ENCODE data around the gene HMBS.
"Not testable (repeated sequence)": the region's sequence is repeated elsewhere in the genome, so short reads cannot be mapped to it uniquely, and the experiment has no call there.

The HMBS gene

GRCh38 chr11:119084663-119085436, at the start of gene HMBS:
Gene HMBS, plus strand, starts transcription at chr11:119084881. Its CDS starts 153 bp downstream, at chr11:119085034.
- DNase-seq: peak; percentile 87

GRCh38 chr11:119038884-119039283, 45.8 kb upstream of the HMBS start:
- no peak for DNase-seq

GRCh38 chr11:119039471-119039870, 45.2 kb upstream of the HMBS start:
- DNase-seq: not testable (repeated sequence)

GRCh38 chr11:119041821-119042514, 42.7 kb upstream of the HMBS start:
- DNase-seq: no peak

- no peak for DNase-seq
These were observed 41.8 kb upstream of the HMBS start for GRCh38 chr11:119042927-119043326.

GRCh38 chr11:119044708-119045107, 40.0 kb upstream of the HMBS start:
- no peak for DNase-seq

GRCh38 chr11:119046489-119046888, 38.2 kb upstream of the HMBS start:
- no peak for DNase-seq

GRCh38 chr11:119047205-119047604, 37.5 kb upstream of the HMBS start:
- DNase-seq: no peak

- DNase-seq: no peak
These were observed 36.0 kb upstream of the HMBS start for GRCh38 chr11:119048644-119049043.

GRCh38 chr11:119049081-119049480, 35.6 kb upstream of the HMBS start:
- no peak for DNase-seq

GRCh38 chr11:119051440-119052162, 33.1 kb upstream of the HMBS start:
- DNase-seq: no peak

GRCh38 chr11:119052163-119052814, 32.4 kb upstream of the HMBS start:
- DNase-seq: no peak

GRCh38 chr11:119054418-119054817, 30.3 kb upstream of the HMBS start:
- no peak for DNase-seq

GRCh38 chr11:119055901-119056300, 28.8 kb upstream of the HMBS start:
- DNase-seq: no peak

- DNase-seq: no peak
These were observed 28.2 kb upstream of the HMBS start for GRCh38 chr11:119056421-119056999.

GRCh38 chr11:119057000-119057769, 27.5 kb upstream of the HMBS start, which contains the start of gene HYOU1:
Gene HYOU1, minus strand, starts transcription at chr11:119057205. Its CDS starts 1,045 bp downstream, at chr11:119056160.
- peak; percentile 86 for DNase-seq

- DNase-seq: not testable (repeated sequence)
These were observed 25.6 kb upstream of the HMBS start for GRCh38 chr11:119059128-119059527.

- no peak for DNase-seq
These were observed 23.4 kb upstream of the HMBS start for GRCh38 chr11:119061256-119061655.

GRCh38 chr11:119062779-119063178, 21.9 kb upstream of the HMBS start:
- no peak for DNase-seq

- DNase-seq: no peak
These were observed 19.3 kb upstream of the HMBS start for GRCh38 chr11:119065369-119065768.

GRCh38 chr11:119067371-119068222, 17.1 kb upstream of the HMBS start, which contains the start of gene VPS11:
Gene VPS11, plus strand, starts transcription at chr11:119067818. Its CDS starts 6 bp downstream, at chr11:119067824.
- peak; percentile 89 for DNase-seq

All from NCI-H2171 treated with DMSO at 0.1 percent for 48 hours (cell line).